Measurements from ENCODE around the gene ACSM3. TPM values are rescaled to one million over a fixed set of nuclear protein-coding genes. Genes with fewer than 3 reads are reported as not detected.

ACSM3 gene
- total RNA-seq, 4 donors from 2014 or later: 0.20 to 0.49 TPM; not detected in 2

- in situ Hi-C loops (cut with MboI; ENCODE audit: low sequenced_read_pairs in 4 of 4): no loop called here
- no peaks in the 10 kb centered on the region for H3K36me3 ChIP-seq
- no peaks in the 10 kb centered on the region for H3K9me3 ChIP-seq
- H3K4me1 ChIP-seq: no peaks in the 10 kb centered on the region
- intact Hi-C loops (cut with DNase I; ENCODE audit: low total_unique reads): no loop called here
- H3K4me3 ChIP-seq: no peak overlapping the region
- no peak overlapping the region for H3K27ac ChIP-seq
- DNase-seq (no peak), ATAC-seq (no peak)
- no peak for TF ChIP-seq POLR2A (IDR thresholded peaks at IDR 0.05)
- TF ChIP-seq, protein P1, sequence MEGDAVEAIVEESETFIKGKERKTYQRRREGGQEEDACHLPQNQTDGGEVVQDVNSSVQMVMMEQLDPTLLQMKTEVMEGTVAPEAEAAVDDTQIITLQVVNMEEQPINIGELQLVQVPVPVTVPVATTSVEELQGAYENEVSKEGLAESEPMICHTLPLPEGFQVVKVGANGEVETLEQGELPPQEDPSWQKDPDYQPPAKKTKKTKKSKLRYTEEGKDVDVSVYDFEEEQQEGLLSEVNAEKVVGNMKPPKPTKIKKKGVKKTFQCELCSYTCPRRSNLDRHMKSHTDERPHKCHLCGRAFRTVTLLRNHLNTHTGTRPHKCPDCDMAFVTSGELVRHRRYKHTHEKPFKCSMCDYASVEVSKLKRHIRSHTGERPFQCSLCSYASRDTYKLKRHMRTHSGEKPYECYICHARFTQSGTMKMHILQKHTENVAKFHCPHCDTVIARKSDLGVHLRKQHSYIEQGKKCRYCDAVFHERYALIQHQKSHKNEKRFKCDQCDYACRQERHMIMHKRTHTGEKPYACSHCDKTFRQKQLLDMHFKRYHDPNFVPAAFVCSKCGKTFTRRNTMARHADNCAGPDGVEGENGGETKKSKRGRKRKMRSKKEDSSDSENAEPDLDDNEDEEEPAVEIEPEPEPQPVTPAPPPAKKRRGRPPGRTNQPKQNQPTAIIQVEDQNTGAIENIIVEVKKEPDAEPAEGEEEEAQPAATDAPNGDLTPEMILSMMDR (IDR thresholded peaks at IDR 0.05 in 4 of 5, conservative IDR thresholded peaks at IDR 0.05 in 1 of 5): no peak
- no peaks in the 10 kb centered on the region for H3K27me3 ChIP-seq
Measured at GRCh38 chr16:20822521-20823325, 58.9 kb downstream of the ACSM3 start.

- ATAC-seq: no peak
- Histone ChIP-seq H3K27me3 (no peaks in the 10 kb centered on the region), H3K27ac (no peak overlapping the region), H3K4me3 (no peak overlapping the region), H3K4me1 (no peaks in the 10 kb centered on the region), H3K36me3 (no peaks in the 10 kb centered on the region), H3K9me3 (no peaks in the 10 kb centered on the region)
- intact Hi-C loops (cut with DNase I; ENCODE audit: low total_unique reads): no loop called here
- no peak for DNase-seq
- TF ChIP-seq, protein P1 (IDR thresholded peaks at IDR 0.05 in 4 of 5, conservative IDR thresholded peaks at IDR 0.05 in 1 of 5): no peak
- TF ChIP-seq POLR2A (IDR thresholded peaks at IDR 0.05): no peak
- in situ Hi-C loops (cut with MboI; ENCODE audit: low sequenced_read_pairs in 4 of 4): no loop called here
Measured at GRCh38 chr16:20826039-20826566, 62.3 kb downstream of the ACSM3 start.

- intact Hi-C loops (cut with DNase I; ENCODE audit: low total_unique reads): no loop called here
- in situ Hi-C loops (cut with MboI; ENCODE audit: low sequenced_read_pairs in 4 of 4): no loop called here
- Histone ChIP-seq H3K4me1 (no peaks in the 10 kb centered on the region), H3K9me3 (no peaks in the 10 kb centered on the region), H3K4me3 (no peak overlapping the region), H3K36me3 (no peaks in the 10 kb centered on the region), H3K27me3 (no peaks in the 10 kb centered on the region), H3K27ac (no peak overlapping the region)
- DNase-seq: no peak
- no peak for ATAC-seq
- TF ChIP-seq, protein P1 (IDR thresholded peaks at IDR 0.05 in 4 of 5, conservative IDR thresholded peaks at IDR 0.05 in 1 of 5): no peak
- TF ChIP-seq POLR2A (IDR thresholded peaks at IDR 0.05): no peak
Measured at GRCh38 chr16:20829536-20829935, 65.7 kb downstream of the ACSM3 start.

DNA sequence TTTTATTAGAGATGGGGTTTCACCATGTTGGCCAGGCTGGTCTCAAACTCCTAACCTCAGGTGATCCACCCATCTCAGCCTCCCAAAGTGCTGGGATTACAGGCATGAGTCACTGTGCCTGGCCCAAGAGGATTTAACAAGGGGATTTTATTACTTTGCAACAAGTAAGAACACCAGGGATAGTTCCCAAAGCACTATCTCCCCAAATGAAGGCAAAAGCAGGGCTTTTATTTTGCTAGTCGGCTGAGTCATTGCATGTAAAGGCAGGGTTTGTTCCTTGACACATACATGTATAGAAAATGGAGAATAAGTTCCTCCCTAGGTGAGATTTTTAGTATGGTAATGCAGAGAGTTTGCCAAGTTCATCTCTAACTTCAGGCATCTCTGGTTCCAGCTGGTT is 66.6 kb downstream of the ACSM3 start:
- no peaks in the 10 kb centered on the region for H3K27me3 ChIP-seq
- in situ Hi-C loops (cut with MboI; ENCODE audit: low sequenced_read_pairs in 4 of 4) (no loop called here), intact Hi-C loops (cut with DNase I; ENCODE audit: low total_unique reads) (no loop called here)
- no peak for DNase-seq
- ATAC-seq: no peak
- H3K4me3 ChIP-seq: no peak overlapping the region
- TF ChIP-seq, protein P1 (IDR thresholded peaks at IDR 0.05 in 4 of 5, conservative IDR thresholded peaks at IDR 0.05 in 1 of 5): no peak
- TF ChIP-seq POLR2A (IDR thresholded peaks at IDR 0.05): no peak
- H3K9me3 ChIP-seq: no peaks in the 10 kb centered on the region
- H3K4me1 ChIP-seq: no peaks in the 10 kb centered on the region
- no peak overlapping the region for H3K27ac ChIP-seq
- no peaks in the 10 kb centered on the region for H3K36me3 ChIP-seq
